ENCODE data around the gene GRID1.

GRID1 gene

GRCh38 chr10:86366033-86366901, at the start of gene GRID1:
Gene GRID1, minus strand, starts transcription at chr10:86366795.
- Histone ChIP-seq H3K27me3 (ENCODE audit: insufficient read depth, low read length) (peaks cover 97% of the 10 kb centered on the region), H3K9ac (ENCODE audit: low read depth, low read length) (no peak within 1 kb of the TSS), H3K36me3 (ENCODE audit: insufficient read depth, low read depth, low read length) (no peaks in the 10 kb centered on the region), H3K27ac (ENCODE audit: low read length) (no peak within 1 kb of the TSS), H3K4me1 (ENCODE audit: insufficient read depth, low read length) (no peaks in the 10 kb centered on the region), H3K4me3 (ENCODE audit: low read length) (peak within 1 kb of the TSS; percentile 54; the same call in 1 of the 2 replicates), H3K9me3 (ENCODE audit: insufficient read depth, low read depth, low read length) (no peaks in the 10 kb centered on the region; the same call in 1 of the 2 replicates)

- Histone ChIP-seq H3K4me3 (ENCODE audit: low read length) (no peak overlapping the region), H3K27me3 (ENCODE audit: insufficient read depth, low read length) (no peaks in the 10 kb centered on the region), H3K9me3 (ENCODE audit: insufficient read depth, low read depth, low read length) (no peaks in the 10 kb centered on the region), H3K9ac (ENCODE audit: low read depth, low read length) (no peak overlapping the region), H3K4me1 (ENCODE audit: insufficient read depth, low read length) (no peaks in the 10 kb centered on the region), H3K36me3 (ENCODE audit: insufficient read depth, low read depth, low read length) (no peaks in the 10 kb centered on the region), H3K27ac (ENCODE audit: low read length) (no peak overlapping the region)
These were observed 49.0 kb upstream of the GRID1 start for GRCh38 chr10:86415583-86415982.

- no peaks in the 10 kb centered on the region for H3K36me3 ChIP-seq (ENCODE audit: insufficient read depth, low read depth, low read length)
- no peak overlapping the region for H3K4me3 ChIP-seq (ENCODE audit: low read length)
- no peaks in the 10 kb centered on the region for H3K4me1 ChIP-seq (ENCODE audit: insufficient read depth, low read length)
- H3K27ac ChIP-seq (ENCODE audit: low read length): no peak overlapping the region
- H3K9me3 ChIP-seq (ENCODE audit: insufficient read depth, low read depth, low read length): no peaks in the 10 kb centered on the region
- no peak overlapping the region for H3K9ac ChIP-seq (ENCODE audit: low read depth, low read length)
- H3K27me3 ChIP-seq (ENCODE audit: insufficient read depth, low read length): no peaks in the 10 kb centered on the region
These were observed 48.5 kb upstream of the GRID1 start for GRCh38 chr10:86415116-86415515.

- H3K9me3 ChIP-seq (ENCODE audit: insufficient read depth, low read depth, low read length): no peaks in the 10 kb centered on the region
- H3K27ac ChIP-seq (ENCODE audit: low read length): no peak overlapping the region
- no peak overlapping the region for H3K9ac ChIP-seq (ENCODE audit: low read depth, low read length)
- no peak overlapping the region for H3K4me3 ChIP-seq (ENCODE audit: low read length)
- no peaks in the 10 kb centered on the region for H3K36me3 ChIP-seq (ENCODE audit: insufficient read depth, low read depth, low read length)
- H3K4me1 ChIP-seq (ENCODE audit: insufficient read depth, low read length): no peaks in the 10 kb centered on the region
- H3K27me3 ChIP-seq (ENCODE audit: insufficient read depth, low read length): no peaks in the 10 kb centered on the region
These were observed 46.6 kb upstream of the GRID1 start for GRCh38 chr10:86413046-86413728.

GRCh38 chr10:86411852-86412560, 45.4 kb upstream of the GRID1 start:
- no peak overlapping the region for H3K9ac ChIP-seq (ENCODE audit: low read depth, low read length)

GRCh38 chr10:86411281-86411841, 44.8 kb upstream of the GRID1 start:
- no peak overlapping the region for H3K4me3 ChIP-seq (ENCODE audit: low read length)
- H3K4me1 ChIP-seq (ENCODE audit: insufficient read depth, low read length): no peaks in the 10 kb centered on the region
- H3K9ac ChIP-seq (ENCODE audit: low read depth, low read length): no peak overlapping the region
- no peak overlapping the region for H3K27ac ChIP-seq (ENCODE audit: low read length)
- no peaks in the 10 kb centered on the region for H3K27me3 ChIP-seq (ENCODE audit: insufficient read depth, low read length)
- H3K9me3 ChIP-seq (ENCODE audit: insufficient read depth, low read depth, low read length): no peaks in the 10 kb centered on the region
- H3K36me3 ChIP-seq (ENCODE audit: insufficient read depth, low read depth, low read length): no peaks in the 10 kb centered on the region

More at GRCh38 chr10:86411852-86412560, 45.4 kb upstream of the GRID1 start:
- Histone ChIP-seq H3K27ac (ENCODE audit: low read length) (no peak overlapping the region), H3K27me3 (ENCODE audit: insufficient read depth, low read length) (no peaks in the 10 kb centered on the region), H3K4me3 (ENCODE audit: low read length) (no peak overlapping the region), H3K4me1 (ENCODE audit: insufficient read depth, low read length) (no peaks in the 10 kb centered on the region), H3K9me3 (ENCODE audit: insufficient read depth, low read depth, low read length) (no peaks in the 10 kb centered on the region), H3K36me3 (ENCODE audit: insufficient read depth, low read depth, low read length) (no peaks in the 10 kb centered on the region)

- no peaks in the 10 kb centered on the region for H3K4me1 ChIP-seq (ENCODE audit: insufficient read depth, low read length)
- no peaks in the 10 kb centered on the region for H3K9me3 ChIP-seq (ENCODE audit: insufficient read depth, low read depth, low read length)
- H3K27me3 ChIP-seq (ENCODE audit: insufficient read depth, low read length): no peaks in the 10 kb centered on the region
- H3K36me3 ChIP-seq (ENCODE audit: insufficient read depth, low read depth, low read length): no peaks in the 10 kb centered on the region
- H3K4me3 ChIP-seq (ENCODE audit: low read length): no peak overlapping the region
- no peak overlapping the region for H3K27ac ChIP-seq (ENCODE audit: low read length)
- H3K9ac ChIP-seq (ENCODE audit: low read depth, low read length): no peak overlapping the region
These were observed 44.0 kb upstream of the GRID1 start for GRCh38 chr10:86410542-86411124.

- H3K4me1 ChIP-seq (ENCODE audit: insufficient read depth, low read length): no peaks in the 10 kb centered on the region
- no peak overlapping the region for H3K9ac ChIP-seq (ENCODE audit: low read depth, low read length)
- H3K4me3 ChIP-seq (ENCODE audit: low read length): no peak overlapping the region
- no peaks in the 10 kb centered on the region for H3K9me3 ChIP-seq (ENCODE audit: insufficient read depth, low read depth, low read length)
- H3K27ac ChIP-seq (ENCODE audit: low read length): no peak overlapping the region
- no peaks in the 10 kb centered on the region for H3K36me3 ChIP-seq (ENCODE audit: insufficient read depth, low read depth, low read length)
- no peaks in the 10 kb centered on the region for H3K27me3 ChIP-seq (ENCODE audit: insufficient read depth, low read length)
These were observed 42.6 kb upstream of the GRID1 start for GRCh38 chr10:86409183-86409582.

- Histone ChIP-seq H3K36me3 (ENCODE audit: insufficient read depth, low read depth, low read length) (no peaks in the 10 kb centered on the region), H3K9ac (ENCODE audit: low read depth, low read length) (no peak overlapping the region), H3K4me3 (ENCODE audit: low read length) (no peak overlapping the region), H3K4me1 (ENCODE audit: insufficient read depth, low read length) (no peaks in the 10 kb centered on the region), H3K27ac (ENCODE audit: low read length) (no peak overlapping the region), H3K9me3 (ENCODE audit: insufficient read depth, low read depth, low read length) (no peaks in the 10 kb centered on the region), H3K27me3 (ENCODE audit: insufficient read depth, low read length) (peaks cover 47% of the 10 kb centered on the region)
These were observed 36.7 kb upstream of the GRID1 start for GRCh38 chr10:86403183-86403797.

- H3K27me3 ChIP-seq (ENCODE audit: insufficient read depth, low read length): peaks cover 47% of the 10 kb centered on the region
- peak overlapping the region; percentile 58; the same call in 1 of the 2 replicates for H3K4me3 ChIP-seq (ENCODE audit: low read length)
- H3K9ac ChIP-seq (ENCODE audit: low read depth, low read length): no peak overlapping the region
These were observed 35.8 kb upstream of the GRID1 start for GRCh38 chr10:86402283-86402941.

More at GRCh38 chr10:86402283-86402941, 35.8 kb upstream of the GRID1 start:
- Histone ChIP-seq H3K4me1 (ENCODE audit: insufficient read depth, low read length) (no peaks in the 10 kb centered on the region), H3K27ac (ENCODE audit: low read length) (no peak overlapping the region), H3K36me3 (ENCODE audit: insufficient read depth, low read depth, low read length) (no peaks in the 10 kb centered on the region), H3K9me3 (ENCODE audit: insufficient read depth, low read depth, low read length) (no peaks in the 10 kb centered on the region)

All from iPS-20b (cell line).